Breast epithelium (tissue), 3 donors: ENCODE data around the gene NBDY.

Experiments used
- POLR2A ChIP-seq: fragments of 450-650 bp; IDR thresholded peaks from one replicate; pipeline ENCODE4 v1.6.1; 2016; ENCODE audit warnings: antibody characterized with exemption, mild to moderate bottlenecking, moderate library complexity
- POLR2AphosphoS5 ChIP-seq, 3 donors: sonication (generic); formaldehyde crosslinking; IDR thresholded peaks; one replicate each; pipeline ENCODE4 v1.6.1; 2017; ENCODE audit warnings: antibody characterized with exemption in 3 of 3
- TF ChIP-seq, protein P1 (sequence below), 3 donors: fragments of 450-650 bp; IDR thresholded peaks; one replicate each; pipeline ENCODE4 v1.5.1; 2016 to 2017; ENCODE audit warnings: antibody characterized with exemption in 3 of 3, mild to moderate bottlenecking in 3 of 3, moderate library complexity in 3 of 3

DNA sequence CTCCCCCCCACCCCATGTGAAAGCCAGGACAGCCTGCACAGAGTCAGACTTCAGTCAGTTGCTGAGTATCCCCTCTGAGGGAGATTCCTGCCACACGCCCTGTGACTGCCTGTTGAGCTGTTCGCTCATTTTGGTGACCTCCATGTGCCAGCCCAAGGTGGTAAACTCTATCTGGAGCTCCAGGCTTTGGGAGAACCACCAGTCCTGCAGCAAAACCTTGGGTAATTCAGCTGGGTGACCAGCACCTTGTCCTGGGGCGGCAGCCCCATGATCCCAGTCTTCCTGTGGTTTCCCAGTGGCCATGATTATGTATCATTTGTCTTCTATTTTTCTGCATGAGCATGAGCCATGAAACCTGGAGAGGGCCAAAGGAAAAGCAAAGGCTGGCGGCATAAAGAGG lies 73.4 kb downstream of the NBDY start:
- no peak for TF ChIP-seq POLR2A
- TF ChIP-seq, protein P1, sequence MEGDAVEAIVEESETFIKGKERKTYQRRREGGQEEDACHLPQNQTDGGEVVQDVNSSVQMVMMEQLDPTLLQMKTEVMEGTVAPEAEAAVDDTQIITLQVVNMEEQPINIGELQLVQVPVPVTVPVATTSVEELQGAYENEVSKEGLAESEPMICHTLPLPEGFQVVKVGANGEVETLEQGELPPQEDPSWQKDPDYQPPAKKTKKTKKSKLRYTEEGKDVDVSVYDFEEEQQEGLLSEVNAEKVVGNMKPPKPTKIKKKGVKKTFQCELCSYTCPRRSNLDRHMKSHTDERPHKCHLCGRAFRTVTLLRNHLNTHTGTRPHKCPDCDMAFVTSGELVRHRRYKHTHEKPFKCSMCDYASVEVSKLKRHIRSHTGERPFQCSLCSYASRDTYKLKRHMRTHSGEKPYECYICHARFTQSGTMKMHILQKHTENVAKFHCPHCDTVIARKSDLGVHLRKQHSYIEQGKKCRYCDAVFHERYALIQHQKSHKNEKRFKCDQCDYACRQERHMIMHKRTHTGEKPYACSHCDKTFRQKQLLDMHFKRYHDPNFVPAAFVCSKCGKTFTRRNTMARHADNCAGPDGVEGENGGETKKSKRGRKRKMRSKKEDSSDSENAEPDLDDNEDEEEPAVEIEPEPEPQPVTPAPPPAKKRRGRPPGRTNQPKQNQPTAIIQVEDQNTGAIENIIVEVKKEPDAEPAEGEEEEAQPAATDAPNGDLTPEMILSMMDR (IDR thresholded peaks at IDR 0.05) = no peak
- no peak for TF ChIP-seq POLR2AphosphoS5 (IDR thresholded peaks at IDR 0.05)
